CD4-positive, alpha-beta T cell treated with Interleukin-15 for 1 hour (primary cell): ENCODE results near the gene GLE1.
A peak's percentile ranks its signal among the peaks of the same experiment; 100 is the strongest.

Experiments
- DNase-seq: peaks from one replicate; pipeline ENCODE4 v3.0.0-alpha.2; 2020

Gene GLE1

GRCh38 chr9:128504485-128505413 is at the start of gene GLE1:
Gene GLE1 (plus strand): TSS chr9:128504719. CDS start chr9:128504806, 87 bp downstream.
- peak; percentile 94 for DNase-seq

GRCh38 chr9:128454991-128455390 is 49.5 kb upstream of the GLE1 start:
- no peak for DNase-seq

DNA sequence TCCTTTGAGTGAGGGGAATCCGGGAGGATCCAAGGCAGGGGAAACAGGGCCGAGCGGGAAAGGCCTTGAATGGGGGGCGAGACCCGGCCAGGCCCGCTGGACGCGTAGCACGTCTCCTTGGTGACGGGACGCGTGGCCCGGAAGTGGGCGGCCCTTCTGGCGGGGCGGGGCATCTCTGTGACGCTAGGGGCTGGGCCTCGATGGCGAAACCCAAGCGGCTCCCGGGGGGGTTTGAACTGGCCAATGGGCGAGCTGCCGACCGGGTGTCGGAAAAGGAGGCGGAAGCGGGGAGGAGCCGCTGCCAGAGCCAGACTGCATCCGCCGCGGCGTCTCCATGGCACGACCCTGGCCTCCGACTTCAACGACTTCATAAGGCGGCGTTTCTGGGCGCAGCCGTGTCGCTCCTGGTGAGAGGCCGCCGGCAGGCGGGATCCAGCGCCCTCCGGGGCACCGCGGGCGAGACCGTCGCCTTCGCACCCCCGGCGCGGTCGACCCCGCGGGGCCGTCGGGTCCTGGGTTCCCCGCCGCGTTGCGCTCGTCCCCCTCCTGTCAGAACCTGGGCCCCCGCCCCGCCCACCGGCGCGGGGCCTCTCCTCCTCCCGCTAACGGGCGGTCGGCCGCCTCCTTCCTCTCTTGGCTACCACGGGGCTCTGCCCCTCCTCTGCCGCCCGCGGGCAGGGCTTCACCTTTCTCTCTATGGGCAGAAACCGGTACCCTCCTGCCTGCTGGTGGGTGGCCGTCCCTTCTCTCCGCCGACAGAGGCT is 48.5 kb upstream of the GLE1 start, which contains the start of gene ODF2:
TSS of gene ODF2 (plus strand) at position 158 of the 764 bp plus-strand sequence. CDS start at position 244, 86 bp downstream.
- DNase-seq: peak; percentile 97

DNA sequence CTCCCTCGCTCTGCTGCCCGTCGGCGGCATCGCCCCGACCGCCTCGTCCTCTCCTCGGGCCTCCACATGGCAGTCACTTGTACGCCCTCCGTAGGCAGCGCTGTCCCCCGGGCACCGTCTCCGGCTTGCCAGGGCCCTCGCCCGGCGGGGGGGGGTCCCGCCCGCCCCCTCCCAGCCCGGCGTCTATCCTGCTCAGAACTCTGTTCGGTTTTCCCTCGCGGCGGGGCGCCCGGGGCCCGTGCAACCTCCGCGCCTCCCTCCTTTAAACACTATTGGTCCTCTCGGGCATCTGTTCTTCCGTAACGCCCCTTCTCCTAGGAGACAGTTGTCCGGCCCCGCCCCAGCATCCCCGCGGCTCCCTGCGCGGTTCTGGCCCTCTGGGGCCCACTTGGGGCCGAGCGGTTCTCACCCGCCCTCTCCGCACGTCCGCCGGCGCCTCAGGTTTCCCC is 47.9 kb upstream of the GLE1 start:
- peak; percentile 68 for DNase-seq

DNA sequence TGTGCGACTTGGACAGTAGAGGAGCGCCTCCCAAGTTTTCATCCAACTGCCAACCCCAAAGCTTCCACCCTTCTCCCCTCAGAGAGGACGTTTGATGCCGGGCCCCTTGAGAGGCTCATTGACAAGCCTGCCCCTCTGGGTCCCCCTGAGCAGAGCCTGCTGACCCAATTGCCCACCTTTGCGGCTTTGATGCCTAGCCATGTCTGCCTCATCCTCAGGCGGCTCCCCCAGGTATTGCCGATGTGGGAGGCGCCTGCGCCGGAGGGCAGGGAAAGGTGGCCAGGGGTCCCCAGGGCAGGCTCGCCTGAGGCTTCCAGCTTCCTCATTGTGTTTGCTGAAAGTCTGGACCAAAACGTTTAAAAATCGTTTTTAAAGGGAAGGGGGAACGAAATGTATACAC is 47.3 kb upstream of the GLE1 start:
- no peak for DNase-seq

DNA sequence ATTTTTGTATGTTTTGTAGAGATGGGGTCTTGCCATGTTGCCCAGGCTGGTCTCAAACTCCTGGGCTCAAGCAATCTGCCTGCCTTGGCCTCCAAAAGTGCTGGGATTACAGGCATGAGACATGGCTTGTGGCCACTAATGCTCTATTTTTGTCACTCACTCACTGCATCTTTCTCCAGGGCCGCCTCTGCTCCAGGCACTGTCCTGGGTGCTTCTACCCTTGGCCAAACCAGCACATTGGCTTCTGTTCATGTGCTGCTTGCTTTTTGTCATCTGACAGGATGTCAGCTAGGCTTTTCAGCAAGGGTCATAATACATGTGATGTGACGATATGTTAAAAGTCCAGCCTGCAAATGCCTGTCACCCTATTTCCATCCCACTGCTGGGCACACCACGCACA is 45.5 kb upstream of the GLE1 start:
- DNase-seq: no peak

DNA sequence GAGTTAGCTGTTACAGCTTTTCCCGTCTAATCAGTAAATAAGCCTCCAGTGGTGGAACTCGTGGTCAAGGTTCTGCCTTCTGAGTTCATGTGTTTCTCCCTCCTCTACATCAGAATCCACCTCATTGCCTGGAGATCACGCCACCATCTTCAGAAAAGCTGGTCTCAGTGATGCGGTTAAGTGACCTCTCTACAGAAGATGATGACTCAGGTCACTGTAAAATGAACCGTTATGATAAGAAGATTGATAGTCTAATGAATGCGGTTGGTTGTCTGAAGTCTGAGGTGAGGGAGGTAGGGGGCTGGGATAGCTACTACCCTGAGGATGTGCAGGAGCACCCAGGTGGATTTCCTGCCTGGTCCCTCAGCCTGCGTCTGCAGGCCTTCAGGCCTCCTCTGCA is 35.4 kb upstream of the GLE1 start:
- no peak for DNase-seq

- DNase-seq: no peak
Observed at GRCh38 chr9:128470560-128470959, 34.0 kb upstream of the GLE1 start.

DNA sequence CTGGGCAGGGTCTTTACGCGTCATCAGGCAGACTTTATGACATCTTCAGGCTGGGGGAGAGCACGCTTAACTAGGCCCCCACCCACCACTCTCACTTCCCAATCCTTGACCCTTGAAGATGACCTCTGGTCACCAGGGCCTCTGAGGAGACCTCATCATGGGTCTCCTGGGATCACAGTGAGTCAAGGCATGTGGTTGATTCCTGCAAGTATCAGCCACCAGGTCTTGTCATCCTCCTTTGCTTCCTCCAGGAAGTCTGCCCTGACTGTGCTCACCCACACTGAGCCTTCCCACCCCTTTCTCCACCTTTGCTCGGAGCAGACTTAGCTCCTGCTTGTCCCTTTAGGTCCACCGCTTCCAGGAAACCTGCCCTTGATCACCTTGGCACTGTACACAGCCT is 31.4 kb upstream of the GLE1 start:
- DNase-seq: no peak

DNA sequence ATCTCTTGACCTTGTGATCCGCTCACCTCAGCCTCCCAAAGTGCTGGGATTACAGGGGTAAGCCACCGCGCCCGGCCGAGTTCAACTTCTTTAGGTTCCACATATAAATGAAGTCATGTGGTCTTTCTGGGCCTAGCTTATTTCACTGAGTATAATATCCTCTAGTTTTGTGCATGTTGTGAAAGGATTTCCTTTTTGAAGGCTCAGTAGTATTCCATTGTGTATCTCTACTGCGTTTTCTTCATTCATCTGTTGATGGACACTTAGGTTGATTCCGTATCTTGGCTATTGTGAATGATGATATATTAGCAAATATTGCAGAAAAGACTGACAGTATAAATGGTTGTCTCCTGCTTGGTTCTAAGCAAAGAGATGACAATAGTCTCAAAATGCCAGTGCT is 28.7 kb upstream of the GLE1 start:
- no peak for DNase-seq

- no peak for DNase-seq
Observed at GRCh38 chr9:128479262-128479661, 25.3 kb upstream of the GLE1 start.

- DNase-seq: no peak
Observed at GRCh38 chr9:128481561-128481960, 23.0 kb upstream of the GLE1 start.

GRCh38 chr9:128482186-128482585 is 22.3 kb upstream of the GLE1 start:
- no peak for DNase-seq

DNA sequence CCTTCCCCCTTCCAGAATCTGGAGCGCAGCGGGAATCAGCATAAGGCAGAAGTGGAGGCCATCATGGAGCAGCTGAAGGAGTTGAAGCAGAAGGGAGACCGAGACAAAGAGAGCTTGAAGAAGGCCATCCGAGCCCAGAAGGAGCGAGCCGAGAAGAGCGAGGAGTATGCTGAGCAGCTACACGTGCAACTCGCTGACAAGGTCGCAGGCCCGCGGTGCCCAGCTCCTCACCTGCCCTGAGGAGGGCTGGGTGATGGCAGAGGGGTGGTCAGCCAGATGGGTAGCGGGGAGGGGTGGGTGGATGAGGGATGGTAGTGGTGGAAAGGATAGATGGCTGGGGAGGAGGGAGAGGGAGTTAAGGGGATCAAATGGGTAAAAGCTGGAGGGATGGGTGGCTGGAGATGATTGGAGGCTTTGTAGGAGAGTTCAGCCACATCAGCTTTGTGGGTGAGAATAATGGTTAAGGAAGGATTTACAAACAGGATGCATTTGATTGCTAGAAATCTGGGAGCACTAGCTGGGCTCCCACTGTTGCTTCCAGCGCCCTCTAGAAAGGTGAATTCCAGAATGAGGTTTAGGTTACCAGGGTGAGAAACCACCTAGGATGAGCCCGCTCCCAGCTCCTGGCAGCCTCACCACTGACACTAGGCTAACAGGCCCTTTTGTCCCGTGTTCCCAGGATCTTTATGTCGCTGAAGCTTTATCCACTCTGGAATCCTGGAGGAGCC is 19.7 kb upstream of the GLE1 start:
- DNase-seq: no peak

DNA sequence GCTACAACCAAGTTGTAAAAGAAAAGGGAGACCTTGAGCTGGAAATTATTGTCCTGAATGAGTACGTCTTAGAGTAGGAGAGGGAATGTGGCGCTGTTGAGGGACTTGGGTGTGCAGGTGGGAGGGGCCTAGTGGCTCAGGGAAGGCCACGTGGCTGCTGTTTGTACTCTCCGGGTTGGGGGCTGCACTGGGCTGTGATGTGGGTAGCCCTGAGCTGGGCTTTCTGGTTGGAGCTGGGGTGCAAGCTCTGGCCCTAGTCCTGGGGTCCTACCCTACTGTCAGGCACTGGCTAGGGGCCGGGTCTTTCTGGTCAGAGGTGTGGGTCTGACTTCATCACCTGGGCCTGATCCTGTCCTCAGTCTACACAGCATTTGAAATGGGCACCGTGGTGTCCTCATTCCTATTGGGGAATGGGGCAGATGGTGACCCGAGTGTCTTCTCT is 19.1 kb upstream of the GLE1 start:
- DNase-seq: no peak

GRCh38 chr9:128486201-128486600 is 18.3 kb upstream of the GLE1 start:
- DNase-seq: no peak

GRCh38 chr9:128493424-128493823 is 11.1 kb upstream of the GLE1 start:
- DNase-seq: no peak

DNA sequence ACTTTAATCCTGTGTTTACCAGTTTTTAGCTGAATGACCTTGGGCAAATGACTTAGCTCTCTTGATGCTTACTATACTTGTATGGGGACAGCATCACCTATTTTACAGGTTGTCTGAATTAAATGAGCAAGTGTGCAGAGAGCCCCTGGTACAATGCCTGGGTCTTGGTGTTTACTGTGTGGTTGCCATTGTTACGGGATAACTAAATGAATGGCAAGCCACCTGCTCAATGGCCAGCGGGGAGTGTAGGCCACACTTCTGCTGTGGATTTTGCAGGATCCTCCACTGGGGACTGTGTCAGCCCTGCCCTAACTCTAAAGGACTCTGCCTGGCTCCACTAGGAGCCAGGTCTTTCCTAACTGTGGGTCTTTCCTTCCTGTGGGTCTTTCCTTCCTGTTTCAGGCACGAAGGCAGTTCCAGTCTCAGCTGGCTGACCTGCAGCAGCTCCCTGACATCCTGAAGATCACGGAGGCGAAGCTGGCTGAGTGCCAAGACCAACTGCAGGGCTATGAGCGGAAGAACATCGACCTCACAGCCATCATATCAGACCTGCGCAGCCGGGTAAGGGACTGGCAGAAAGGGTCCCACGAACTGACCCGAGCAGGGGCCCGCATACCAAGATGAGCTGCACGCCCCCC is 10.3 kb upstream of the GLE1 start:
- no peak for DNase-seq

GRCh38 chr9:128494746-128495129 is 9.8 kb upstream of the GLE1 start:
- no peak for DNase-seq

DNA sequence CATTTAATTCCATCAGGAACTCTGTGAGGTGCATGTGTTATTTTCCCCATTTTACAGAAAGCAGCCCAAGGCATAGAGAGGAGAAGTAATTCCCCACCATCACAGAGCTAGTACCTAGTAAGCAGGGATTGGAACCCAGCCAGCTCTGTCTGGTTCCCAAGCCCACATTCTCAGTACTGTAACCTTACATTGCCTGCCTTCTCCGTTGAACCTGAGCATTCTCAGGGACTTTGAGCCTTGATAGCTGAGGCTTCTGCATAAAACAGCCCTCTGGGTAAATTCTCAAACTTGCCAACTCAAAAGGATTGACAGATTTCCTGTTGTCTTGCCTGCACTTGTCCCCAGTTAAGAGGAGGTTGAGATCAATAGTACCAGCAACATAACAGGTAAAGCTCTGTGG is 9.2 kb upstream of the GLE1 start:
- DNase-seq: no peak

- DNase-seq: no peak
Observed at GRCh38 chr9:128495804-128496417, 8.6 kb upstream of the GLE1 start.
